HG02798 (cell line): Measurements from ENCODE around the gene TXNL4A.

ENCODE experiments used
- ATAC-seq: cut with Tn5 transposase; IDR thresholded peaks from one replicate; pipeline ENCODE4 v1.9.1; 2021; ENCODE audit warnings: mild to moderate bottlenecking; ENCODE audit not compliant: unreplicated experiment, poor library complexity

TXNL4A gene

DNA sequence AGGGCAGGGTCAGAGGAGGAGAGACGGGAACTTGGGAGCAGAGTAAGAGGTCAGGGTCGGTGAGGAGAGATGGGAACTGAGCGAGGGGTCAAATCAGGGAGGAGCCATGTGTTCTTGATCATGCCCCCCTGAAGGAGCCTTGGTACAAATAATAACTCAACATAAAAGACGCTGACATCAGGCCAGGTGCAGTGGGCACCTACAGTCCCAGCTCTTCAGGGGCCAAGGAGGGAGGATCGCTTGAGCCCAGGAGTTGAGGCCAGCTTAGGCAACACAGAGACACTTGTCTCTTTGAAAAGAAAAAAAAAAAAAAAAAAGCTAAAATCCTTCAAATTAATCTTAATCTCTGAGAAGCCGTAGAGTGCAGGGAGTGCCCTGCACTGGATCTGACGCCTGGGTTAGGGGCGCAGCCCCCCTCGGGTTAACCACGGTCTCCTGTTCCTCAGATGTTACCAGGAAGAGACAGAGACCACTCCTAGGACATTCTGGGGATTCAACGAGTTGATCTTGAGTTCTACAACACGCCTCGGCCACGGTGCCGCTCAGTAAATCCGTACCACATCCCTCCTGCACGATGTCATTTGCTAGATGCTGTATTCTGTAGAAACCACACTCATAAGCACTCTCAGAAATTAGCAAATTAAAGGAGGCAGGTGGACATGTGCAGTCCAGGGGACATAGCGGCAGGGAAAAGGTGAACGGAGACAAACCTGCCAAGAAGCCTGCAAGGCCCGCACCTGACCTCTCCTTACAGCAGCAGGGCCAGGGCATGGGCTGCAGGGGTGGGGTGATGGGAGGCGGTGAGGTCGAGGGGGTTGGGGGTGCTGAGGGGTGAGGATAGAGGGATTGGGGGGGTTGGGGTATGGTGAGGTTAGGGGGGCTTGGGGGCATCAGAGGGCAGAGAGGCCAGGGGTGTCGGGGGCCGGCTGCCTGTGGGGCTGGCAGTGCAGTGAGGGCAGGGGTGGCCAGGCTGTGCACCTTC, 66.1 kb downstream of the TXNL4A start:
- no peak for ATAC-seq
